T-helper 9 cell (primary cell): Measurements from ENCODE around the gene AGRP.

Source experiments
- DNase-seq: peaks from one replicate; pipeline ENCODE4 v3.0.0-alpha.2; 2020

AGRP gene

DNA sequence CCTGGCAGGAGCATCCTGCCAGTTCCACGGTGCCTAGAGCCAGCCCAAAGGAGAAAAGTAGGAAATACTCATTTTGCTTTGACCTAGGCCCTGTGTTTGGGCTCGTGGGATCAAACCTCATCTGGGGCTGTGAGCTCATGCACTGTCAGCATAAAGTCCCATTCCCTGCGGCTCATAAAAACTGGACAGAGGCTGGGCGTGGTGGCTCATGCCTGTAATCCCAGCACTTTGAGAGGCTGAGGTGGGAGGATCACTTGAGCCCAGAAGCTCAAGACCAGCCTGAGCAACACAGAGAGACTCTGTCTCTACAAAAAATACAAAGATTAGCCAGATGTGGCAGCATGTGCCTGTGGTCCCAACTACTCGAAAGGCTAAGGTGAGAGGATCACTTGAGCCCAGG, 20.3 kb downstream of the AGRP start:
- DNase-seq: no peak

DNA sequence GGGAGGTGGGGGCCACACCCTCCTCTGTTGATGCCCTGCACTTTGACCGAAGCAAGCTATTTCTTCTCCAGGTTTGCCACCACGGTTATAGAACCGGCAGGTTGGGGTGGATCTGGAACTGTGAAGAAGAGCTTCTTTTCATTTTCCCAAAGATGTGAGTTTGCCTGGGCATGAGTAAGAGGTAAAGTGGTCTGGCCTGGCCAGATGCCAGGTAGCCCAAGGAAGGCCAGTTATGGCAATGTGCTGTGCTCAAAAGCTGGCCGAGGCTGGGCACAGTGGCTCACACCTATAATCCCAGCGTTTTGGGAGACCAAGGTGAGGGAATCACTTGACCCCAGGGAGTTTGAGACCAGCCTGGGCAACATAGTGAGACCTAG, 21.1 kb downstream of the AGRP start:
- no peak for DNase-seq

DNA sequence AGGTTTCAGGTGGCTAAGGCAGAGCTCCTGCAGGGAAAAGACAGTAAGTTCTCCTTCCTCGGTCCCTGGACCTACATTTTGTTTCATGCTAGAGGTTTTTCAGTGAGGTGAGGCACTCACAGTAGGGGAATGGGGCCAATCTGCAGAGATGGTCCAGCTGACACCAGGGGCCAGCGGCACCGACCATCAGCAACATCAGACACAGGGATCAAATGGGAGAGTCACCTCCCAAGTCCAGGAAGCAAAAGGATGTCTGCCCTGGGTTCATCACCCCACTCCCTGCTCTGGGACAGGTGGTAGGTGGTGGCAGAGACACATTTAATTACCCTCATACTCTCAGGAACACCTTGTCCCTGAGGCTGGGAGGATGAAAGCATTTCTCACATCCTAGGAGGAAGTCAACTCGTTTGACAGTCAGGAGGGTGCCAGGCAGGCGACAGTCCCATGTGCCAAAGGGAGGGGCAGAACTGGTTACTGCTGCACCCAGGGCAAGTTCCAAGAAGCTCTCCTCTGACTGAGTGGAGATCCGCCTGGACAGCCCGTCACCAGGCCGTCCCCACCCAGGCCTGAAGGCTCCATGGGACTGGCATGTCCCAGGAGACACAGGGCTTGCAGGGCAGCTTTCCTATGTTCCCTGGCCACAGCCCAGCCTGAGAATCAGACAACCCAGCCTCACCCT, 21.6 kb downstream of the AGRP start:
- DNase-seq: no peak

DNA sequence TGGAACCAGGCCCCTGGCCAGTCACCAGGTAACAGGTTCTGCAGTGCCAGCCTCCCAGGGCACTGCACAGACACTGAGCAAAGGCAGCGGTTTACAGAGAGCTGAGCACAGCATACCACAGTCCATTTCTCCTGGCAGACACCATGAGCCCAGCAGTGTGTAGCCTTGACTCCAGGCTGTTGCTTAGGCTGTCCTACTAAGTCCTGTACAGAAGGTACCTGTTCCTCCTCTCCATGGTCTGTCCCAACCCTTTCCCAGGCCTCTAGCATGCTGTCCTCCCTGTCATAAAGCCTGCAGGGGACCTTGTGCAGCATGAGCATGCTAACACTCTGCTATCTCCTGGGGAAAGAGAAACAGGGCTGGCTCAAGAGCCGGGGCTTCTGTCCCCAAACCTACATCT, 22.4 kb downstream of the AGRP start:
- DNase-seq: no peak

DNA sequence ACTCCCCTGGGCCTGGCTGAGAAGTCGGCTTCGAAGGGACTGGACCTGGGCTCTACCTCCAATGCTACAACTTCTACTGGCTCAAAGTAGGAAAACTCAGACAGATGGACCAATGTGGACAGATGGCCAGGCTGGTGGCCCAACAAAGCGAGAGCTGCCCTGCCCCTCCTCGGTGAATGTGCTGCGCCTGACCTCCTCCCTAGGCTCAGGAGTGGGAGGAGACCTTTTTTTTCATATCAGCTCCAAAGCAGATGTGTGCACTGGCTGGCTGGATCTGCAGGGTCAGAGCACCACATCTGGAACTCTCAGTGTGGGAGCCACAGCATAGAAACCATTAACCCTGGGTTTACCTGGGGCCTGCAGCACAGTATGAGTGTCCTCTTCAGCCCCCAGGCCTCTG, 23.2 kb downstream of the AGRP start:
- DNase-seq: no peak

DNA sequence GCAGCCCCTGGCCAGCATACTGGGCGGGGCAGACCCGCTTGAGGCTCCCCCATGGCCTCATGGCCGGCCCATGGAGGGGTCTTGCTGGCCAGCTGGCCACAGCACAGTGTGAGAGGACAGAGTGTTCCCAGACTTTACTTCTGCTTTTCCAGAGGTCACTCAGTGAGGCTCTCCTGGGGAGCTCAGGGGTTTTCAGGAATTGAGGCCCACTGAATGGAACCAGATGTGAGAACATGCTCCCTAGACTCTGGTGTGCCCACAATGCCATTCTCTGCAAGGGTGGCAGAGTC, 23.5 kb downstream of the AGRP start:
- no peak for DNase-seq

DNA sequence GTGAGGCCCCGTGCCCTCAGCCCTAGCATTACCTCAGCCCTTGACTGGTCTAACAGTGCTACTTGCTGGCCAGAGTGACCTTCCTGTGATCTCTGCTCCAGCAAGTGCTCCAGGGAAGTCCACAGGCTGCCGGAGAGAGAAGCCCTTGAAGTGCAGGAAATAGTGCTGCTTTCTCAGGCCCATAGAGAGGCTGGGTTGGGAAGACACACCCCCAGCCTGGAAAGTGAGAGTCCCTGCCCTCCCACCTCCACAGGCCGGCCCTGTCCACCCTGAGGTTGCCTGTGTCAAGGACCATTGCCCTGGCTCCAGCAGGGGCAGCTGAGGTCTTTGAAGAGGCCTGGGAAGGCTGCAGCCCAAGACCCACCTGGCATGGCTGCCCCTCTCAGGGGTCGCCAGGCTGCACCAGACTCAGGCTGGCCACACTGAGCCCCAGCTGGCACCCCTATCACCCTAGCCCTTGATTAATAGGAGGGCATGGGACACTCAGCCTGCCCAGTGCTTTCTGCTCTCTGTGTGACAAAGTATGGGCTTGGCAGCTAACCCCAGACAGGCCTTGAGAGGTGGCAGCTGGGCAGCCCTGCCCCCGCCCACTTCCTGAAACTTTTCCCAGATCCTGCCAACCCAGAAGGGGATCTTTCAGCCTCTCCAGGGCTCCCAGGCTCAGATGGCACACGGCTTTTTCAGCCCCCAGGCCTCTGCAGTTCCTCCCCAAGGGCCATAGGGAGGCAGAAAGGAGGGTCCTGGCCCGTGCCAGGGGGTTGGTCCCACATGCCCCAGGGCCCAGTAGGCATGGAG, 24.1 kb downstream of the AGRP start:
- no peak for DNase-seq

DNA sequence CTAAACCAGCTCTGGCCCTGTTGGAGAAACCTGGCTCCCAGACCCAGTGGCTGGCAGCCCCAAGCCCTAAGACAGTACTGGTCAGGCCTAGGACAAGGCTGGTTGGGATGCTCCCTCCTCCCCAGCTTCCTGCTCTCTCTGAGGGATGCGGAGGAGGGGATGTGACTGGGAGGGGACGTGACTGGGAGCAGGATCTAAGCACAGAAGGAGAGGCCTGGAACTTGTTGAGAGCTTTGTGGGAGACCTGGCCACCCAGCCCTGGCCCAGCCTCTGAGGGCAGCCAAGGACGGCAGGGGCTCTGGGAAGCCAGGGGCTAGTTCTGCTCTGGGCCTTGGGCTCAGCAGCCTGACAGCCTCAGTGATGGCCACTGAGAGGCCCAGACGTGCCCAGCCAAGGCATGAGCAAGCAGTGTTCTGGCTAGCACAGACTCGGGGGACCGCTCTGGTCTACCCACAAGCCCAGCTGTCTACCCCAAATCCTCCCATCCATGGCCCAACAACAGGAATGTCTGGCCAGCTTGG, 25.2 kb downstream of the AGRP start:
- no peak for DNase-seq

DNA sequence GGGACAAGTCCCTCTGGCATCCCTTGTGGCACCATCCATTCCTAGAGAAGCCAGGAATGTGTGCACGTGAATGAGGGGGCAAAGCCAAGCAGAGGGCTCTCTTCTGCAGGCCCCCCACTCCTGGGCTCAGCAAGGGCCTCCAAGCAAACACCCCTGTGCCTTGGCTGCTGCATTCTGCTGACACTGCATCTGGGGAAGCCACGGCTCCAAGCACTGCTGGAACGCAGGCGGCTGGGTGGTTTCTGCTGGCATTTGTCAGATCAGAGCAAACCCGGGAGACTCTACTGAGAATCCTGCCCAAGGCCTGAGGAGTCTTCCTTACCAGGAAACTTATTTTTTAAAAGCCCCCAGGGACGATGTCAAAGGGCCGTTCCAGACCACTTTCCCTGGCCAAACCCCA, 25.7 kb downstream of the AGRP start:
- no peak for DNase-seq

DNA sequence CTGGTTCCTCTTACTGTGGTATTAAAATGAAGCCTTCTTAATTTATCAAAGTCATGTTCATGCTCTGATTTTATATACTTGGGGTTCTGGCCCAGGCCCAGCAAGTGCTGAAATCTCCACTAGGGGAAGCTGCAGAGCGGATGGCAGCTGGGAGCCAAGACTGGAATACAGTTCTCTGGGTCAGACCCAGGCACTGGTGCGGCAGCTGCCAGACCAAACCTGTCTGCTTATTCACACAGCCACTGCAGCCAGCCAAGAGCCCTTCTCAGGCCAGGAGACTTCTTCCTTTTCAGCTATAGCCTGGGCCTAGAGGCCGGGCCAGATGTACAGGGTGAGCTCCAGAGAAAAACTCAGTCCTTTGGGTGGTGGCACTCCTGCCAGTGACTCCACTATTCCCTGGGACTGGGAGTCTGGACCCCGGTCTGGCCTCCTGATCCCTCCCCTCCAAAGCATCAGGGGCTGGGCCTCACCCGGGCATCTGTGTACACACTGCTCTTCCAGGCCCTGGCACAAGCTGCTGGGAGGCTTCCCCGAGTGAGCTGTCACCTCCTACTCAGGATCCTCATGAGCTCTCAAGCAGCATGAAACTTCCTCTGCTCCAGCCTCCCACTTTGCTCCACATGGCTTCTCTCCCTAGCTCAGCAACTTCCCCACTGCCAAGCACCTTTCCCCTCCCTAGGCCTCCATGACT, 26.8 kb downstream of the AGRP start:
- DNase-seq: no peak

DNA sequence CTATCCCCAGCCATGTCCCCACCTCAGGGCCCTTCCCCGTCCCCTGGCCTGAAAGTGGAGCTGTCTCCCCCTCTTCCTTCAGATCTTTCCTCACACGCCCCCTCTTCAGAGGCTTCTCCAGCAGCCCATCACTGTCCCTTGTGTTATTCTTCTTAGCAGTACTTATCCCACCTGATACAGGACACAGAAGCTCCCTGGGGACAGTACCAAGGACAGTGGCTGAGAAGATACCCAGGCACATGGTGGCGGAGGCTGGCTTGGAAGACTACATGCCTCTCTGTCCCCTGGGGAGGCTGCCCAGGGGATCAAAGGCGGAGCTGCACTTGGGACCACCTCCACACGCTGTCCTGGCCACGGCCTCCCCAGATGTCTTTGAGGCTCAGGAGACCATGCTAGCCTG, 28.5 kb downstream of the AGRP start:
- no peak for DNase-seq

DNA sequence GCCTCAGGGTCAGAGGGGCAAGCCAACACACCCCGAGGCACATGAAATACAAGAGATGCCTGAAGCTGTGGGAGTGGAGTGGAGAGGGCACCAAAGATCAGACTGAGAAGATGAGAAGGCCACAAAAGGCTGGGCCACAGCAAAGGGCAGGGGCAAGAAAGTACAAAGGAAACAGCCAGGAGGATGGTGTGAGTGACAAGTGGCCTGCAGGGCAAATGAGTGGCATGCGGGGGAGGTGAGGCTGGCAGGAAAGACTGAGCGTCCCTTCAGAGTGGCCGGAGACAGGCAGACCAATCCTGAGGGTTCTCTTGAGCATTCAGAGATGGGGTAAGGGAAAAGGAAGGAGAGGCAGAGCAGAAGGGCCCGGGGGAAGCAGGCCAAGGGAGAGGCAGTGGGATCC, 29.2 kb downstream of the AGRP start:
- no peak for DNase-seq

DNA sequence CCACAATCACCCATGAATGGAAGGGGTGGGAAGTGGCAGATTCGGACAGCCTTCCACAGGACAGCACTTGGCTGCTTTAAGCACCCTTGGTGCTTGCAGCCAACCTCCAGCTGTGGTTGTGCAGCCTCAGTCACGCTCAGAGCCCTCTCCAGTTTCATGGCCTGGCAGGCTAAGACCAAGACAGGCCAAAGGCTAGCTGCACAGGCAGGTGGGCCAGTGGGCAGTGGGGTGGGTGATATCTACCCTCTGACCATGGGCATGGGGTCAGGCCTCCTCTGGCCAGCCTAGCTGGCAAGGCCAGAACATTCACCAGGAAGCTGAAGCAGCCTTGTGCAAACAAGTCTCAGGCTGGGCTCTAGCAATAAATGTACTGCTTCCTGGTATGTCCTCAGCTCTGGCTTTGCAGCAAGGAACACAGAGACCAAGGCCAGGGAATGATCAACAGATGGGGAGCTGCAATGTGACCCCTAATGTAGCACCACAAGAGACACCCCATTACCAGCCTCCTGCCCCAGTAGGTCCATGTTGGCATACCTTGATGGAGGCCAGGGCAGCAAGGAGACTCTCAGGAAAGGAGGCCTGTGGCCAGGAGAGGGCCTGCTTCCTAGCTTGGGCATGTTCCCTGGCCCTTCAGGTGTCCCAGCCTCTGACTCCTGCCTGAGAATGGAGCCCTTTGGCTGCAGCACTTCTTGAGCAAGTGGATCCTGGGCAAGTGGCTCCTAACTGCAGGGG, 31.5 kb downstream of the AGRP start:
- DNase-seq: no peak

DNA sequence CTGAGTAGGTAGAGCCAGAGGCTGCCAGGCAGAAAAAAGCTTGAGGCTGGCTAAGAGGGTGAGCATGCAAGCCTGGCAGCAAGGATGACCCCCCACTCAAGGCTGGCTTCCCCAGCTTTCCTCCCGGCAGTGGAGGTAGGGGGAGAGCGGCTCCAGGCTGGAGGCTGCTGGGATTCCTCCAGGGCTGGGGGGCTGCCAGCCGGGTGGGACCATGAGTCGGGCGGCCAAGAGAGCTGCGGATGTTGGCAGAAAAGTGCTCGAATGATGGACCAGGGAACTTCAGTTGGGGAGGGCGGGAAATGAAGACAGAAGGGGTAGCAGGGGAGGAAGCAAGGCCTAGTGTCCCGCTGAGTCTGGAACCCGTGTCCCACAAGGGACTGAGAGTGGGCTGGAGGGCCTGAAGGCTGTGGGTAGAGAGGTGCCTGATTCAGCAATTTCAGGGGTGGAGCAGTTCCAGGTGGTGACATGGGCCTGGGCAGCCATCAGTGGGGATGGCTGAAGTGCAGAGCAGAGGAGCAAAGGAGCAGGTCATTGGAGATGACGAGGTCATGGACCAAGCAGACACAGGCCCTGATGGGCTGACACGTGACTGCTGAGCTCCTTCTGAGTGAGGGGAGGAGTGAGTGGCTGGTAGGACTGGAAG, 32.2 kb downstream of the AGRP start:
- no peak for DNase-seq

DNA sequence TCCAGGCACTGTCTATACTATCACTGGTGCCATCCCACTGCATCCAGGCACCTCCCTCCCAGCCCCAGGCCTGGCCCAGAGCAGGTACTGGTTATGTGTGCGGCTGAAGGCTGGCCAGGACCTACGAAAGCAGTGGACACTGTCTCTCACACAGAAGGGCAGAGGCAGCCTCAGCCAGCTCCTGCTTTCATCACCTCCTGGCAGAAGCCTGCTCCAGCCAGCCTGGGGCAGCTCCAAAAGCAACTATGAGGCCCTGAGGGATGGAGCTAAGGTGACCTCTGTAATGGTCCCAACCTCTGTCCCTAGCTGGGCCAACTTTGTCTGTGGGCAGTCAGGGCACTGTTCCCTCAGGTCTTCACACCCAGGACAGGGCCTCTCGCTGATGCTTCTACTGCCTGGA, 33.6 kb downstream of the AGRP start:
- DNase-seq: no peak

DNA sequence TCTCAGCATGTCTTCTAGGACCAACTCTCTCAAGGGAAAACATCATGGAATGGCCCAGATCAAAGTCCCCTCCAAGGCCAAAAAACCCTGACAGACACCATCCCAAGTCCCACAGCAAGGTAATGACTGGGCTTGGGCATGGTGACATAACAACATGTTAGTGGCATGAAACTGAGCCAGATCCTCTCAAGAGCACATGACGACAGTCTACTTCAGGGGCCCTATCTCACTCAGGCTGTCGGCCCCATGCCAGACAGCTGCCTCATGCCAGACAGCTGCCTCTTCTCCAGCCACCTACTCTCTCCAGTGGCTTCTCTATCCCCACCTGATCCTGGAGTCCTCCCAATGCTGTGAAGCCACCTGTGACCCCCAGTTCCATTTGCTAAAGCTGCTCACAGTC, 34.0 kb downstream of the AGRP start:
- no peak for DNase-seq

DNA sequence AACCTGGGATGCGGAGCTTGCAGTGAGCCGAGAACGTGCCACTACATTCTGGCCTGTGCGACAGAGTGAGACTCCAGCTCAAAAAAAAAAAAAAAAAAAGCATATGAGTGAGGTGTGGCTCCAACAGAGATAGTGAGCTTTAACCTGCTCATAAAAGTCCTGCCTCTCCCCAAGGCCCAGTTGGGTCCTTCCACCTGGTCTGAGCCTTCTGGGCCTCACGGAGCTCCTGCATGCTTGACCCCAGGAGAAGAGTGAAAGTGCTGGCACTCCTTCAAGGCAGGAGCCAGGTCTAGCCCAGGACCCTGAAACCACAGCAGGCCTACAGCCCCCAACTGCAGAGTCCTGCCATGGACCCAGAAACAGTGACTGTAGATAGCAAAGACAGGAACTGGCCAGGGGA, 34.8 kb downstream of the AGRP start:
- no peak for DNase-seq

DNA sequence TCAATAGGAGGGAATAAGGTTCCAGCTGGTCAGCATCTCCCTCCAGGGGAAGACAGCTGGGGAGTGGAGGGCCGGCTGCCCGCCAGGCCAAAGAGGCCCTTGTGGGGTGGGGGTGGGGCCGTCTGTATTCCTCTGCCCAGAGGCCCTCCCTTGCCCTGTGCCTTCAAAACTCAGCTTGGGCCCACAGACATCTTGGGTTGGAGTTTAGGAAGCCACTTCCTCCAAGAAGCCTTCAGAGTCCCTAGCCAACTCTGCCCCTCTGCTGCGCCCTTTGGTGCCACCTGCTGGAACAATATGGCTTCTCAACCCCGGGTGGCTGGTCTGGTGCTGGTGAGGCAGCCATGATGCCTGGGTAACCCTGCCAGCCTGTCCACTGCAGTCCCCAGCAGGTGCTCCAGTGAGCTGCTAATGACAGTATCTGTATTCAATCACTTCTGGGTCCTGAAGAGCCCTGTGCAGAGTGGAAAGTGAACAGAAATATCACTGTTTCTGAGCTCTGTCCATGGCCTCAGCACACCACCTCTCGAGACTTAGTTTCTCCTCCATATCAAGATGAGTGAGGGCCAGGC, 35.8 kb downstream of the AGRP start:
- DNase-seq: peak; percentile 32

DNA sequence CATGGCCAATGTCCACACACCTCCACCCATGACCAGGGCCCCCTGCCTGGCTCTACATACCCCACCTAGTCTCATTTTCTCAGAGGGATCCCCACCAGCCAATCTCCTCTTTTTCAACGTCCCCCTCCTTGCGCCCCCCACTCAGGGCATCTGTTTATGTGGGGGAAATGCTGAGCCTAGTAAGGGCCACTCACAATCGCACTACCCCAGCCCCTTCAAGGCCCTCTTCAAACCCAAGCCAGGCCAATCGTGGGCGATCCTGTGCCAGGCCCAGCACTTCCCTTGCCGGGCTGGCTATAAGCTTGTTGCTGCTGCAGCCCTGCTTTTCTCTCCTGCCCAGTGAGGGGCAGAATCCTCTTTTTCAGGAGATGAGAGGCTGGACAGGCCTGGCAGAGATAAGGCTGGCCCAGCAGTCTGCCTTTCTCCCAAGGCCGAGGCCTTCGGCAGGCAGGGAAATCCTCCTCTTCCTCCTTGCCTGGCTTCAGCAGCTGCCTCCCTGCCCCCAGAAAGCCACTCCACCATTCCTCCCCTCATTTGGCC, 36.3 kb downstream of the AGRP start:
- DNase-seq: no peak

DNA sequence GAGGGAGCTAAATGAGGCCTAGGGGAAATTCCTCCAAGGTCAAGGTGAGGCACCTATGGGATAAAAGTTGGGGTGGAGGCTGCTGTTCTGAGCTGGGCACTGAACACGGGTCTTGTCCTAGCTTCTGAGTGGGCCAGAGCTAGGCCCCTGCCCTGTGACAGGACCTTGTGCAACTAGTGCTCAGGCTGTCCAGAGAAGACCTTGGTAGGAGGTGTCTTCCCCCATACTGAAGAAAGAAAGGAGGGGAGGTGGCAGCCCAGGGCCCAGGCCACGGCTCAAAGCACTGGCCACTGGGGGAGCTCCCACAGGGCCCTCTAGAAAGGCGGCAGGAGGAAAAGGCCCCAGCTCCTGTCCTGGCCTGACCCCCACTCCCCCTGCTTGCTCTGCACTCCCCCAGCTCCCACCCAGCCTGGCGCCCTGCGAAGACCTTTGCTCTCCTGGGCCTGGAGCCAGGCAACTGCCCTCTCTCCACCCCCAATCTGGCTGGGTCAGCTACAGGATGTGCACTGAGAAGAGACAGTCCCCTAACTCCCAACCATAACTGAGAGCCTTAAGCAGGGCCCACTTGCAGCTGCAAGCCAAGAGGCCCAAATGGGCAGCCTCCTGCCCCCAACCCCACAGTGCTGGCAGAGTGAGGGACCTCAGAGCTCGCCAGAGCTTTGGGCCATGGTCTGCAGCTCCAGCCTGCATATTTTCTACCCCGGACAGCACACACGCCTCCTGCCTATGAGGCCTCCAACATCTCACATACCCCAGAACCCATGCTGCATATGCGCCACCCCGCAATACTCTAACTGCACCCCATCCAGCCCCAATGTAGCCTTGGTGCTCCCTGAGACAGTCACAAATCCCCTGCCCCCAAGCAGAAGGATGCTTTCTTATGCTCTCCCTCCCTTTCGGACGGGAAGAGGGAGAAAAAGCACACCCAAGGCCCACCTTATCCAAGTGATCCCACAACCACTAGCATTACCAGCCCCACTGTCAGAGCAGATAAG, 37.1 kb downstream of the AGRP start:
- DNase-seq: no peak

DNA sequence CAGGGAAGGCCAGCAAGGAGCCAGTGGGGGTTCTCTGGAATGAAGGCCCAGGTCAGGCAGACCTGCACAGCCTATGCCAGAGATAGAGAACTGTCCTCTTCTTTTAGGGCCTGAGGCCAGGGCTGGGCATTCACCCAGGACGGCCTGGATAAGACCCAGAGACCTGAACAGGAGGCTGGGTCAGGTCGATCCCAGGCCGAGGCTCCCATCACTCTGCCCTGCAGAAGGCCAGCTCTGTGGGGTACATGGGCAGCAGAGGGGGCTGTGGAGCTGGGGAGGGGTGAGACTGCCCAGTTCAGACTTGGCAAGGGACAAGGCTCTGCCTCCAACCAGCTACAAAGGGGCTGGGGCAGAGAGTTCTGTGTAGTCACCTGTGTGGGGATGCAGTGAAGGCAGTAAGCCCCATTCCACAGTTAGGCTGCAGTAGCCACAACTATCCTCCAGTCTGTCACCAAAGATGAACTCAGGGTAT, 37.9 kb downstream of the AGRP start:
- DNase-seq: no peak
